ENCODE measurements around the gene ITGB6.

DNA sequence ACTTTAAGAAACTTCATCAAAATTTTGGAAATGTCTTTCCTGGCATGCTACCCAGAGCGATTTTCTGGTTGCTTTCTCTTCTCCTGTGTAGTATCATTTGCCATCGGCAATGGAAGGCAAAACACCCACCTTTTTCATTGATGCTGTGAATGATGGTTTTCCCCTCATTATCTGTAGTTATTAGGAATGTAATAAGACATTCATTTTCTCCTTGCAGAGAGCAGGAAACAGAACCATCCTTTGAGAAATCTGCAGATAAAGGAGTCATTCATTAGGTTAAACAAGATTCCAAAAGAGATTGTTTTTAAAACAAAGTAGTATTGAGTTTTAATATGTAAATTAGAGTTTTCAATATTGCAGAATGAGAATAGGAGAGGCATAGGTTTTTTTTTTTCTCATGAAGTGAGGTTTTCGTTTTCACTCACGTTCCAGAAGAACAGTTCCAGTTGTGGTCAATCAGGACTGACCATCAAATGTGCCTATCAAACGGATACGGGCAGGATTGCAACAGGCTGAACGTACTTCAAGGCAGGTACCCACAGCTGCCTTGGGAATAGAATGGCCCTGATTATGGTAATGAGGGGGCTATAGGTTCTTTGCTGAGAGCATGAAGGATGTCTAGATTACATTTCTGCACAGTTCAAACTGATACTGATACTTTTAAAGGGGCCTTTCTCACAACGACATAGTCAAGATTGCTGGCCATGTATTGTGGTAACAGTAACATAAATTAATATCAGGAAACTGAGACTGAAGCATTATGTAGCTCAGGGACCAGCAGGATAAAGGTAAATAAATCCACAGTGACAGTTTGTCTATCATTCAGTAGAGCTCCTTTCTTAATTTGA lies 87.9 kb downstream of the ITGB6 start:
- TF ChIP-seq, protein P1, sequence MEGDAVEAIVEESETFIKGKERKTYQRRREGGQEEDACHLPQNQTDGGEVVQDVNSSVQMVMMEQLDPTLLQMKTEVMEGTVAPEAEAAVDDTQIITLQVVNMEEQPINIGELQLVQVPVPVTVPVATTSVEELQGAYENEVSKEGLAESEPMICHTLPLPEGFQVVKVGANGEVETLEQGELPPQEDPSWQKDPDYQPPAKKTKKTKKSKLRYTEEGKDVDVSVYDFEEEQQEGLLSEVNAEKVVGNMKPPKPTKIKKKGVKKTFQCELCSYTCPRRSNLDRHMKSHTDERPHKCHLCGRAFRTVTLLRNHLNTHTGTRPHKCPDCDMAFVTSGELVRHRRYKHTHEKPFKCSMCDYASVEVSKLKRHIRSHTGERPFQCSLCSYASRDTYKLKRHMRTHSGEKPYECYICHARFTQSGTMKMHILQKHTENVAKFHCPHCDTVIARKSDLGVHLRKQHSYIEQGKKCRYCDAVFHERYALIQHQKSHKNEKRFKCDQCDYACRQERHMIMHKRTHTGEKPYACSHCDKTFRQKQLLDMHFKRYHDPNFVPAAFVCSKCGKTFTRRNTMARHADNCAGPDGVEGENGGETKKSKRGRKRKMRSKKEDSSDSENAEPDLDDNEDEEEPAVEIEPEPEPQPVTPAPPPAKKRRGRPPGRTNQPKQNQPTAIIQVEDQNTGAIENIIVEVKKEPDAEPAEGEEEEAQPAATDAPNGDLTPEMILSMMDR (IDR thresholded peaks at IDR 0.05; ENCODE audit: insufficient read depth, low read depth, low read length) = no peak
- no peak for TF ChIP-seq EZH2 (IDR thresholded peaks at IDR 0.05; ENCODE audit: insufficient read depth, low read length)

Measured in astrocyte (in vitro differentiated cells and primary cell).